Pancreas (tissue), 10 donors: ENCODE results near the gene CHPF. TPM values are rescaled to one million over a fixed set of nuclear protein-coding genes. Genes with fewer than 3 reads are reported as not detected.

Source experiments
- ATAC-seq, 4 donors: fragments of 200-7000 bp; cut with Tn5 transposase; one replicate each; pipeline versions ENCODE4 v1.8.0 to v1.9.1; 2020; ENCODE audit warnings: mild to moderate bottlenecking in 4 of 4, moderate library complexity in 4 of 4
- DNase-seq, 6 donors: peaks; one replicate each; pipeline ENCODE4 v3.0.0-alpha.2; 2020
- FAIRE-seq: peaks from 2 replicates; lab custom pipeline; 2012; peaks lifted over from hg19 to GRCh38; lab: Jason Lieb, UNC
- H3K27ac ChIP-seq, 4 donors: fragments of 200-600 bp; sonication (generic); 1 replicate in 3 of 4; 2 replicates in 1 of 4; pipeline versions ENCODE4 v1.5.0 to v1.8.0; 2020
- H3K27me3 ChIP-seq, 4 donors: fragments of 200-600 bp; one replicate each; pipeline ENCODE4 v1.8.0; 2021
- H3K36me3 ChIP-seq, 3 donors: fragments of 200-600 bp; sonication (generic) in 1 of 3; one replicate each; pipeline versions ENCODE4 v1.5.0 to v1.8.0; 2020 to 2021
- H3K4me1 ChIP-seq, 3 donors: fragments of 200-600 bp; one replicate each; pipeline ENCODE4 v1.8.0; 2021
- H3K4me3 ChIP-seq, 4 donors: fragments of 200-600 bp; sonication (generic) in 2 of 4; one replicate each; pipeline versions ENCODE4 v1.5.0 to v1.8.0; 2020 to 2021
- H3K9me3 ChIP-seq, 4 donors: fragments of 200-600 bp; one replicate each; pipeline ENCODE4 v1.8.0; 2021
- CTCF ChIP-seq, 4 donors: fragments of 200-600 bp; sonication (generic) in 3 of 4; IDR thresholded peaks; one replicate each; pipeline versions ENCODE4 v1.5.0 to v1.8.0; 2021; ENCODE audit warnings: antibody characterized with exemption in 4 of 4
- WGBS, 2 donors: extraction: QIAGEN DNeasy Blood & Tissue Kit; methylation state at CpG; one replicate each; pipeline ENCODE4 v1.1.7; 2013; 5-methylcytosine and 5-hydroxymethylcytosine counted together
- intact Hi-C, 3 donors: fragments of 100-400 bp; cut with DNase I; formaldehyde crosslinking; loops; one replicate each; pipeline versions ENCODE4 v1.11.1 to v1.14.2; 2022
- polyA plus RNA-seq, 2 donors: library from polyadenylated mRNA; stranded (reverse); fragments of 200-250 nt; gene quantifications; one replicate each; pipeline ENCODE4 v1.2.3, GENCODE V29; 2013
- total RNA-seq, 6 donors: library from RNA; stranded (reverse); fragmentation: NEBNext Ultra II Directional in 4 of 6; extraction: Animal tissue kit (Norgen Biotek cat#: 25700) in 4 of 6; gene quantifications; one replicate each; pipeline versions ENCODE4 v1.2.1 to v1.2.4, GENCODE V29; 2021 to 2023
- donor health status: healthy with polysubstance abuse.
- donor health status: DM: no; HTN: no; CAD: no; lungs with moderate emphysema.
- donor health status: DM: no; HTN: no; CAD: no.
- donor health status: control.
- donor health status: control.
- donor health status: Bipolar disorder and iron deficiency.
- donor health status: DM: yes; HTN: yes; CAD: no.
- donor health status: DM: no; HTN: no; CAD: no.
- donor health status: DM: no; HTN: no; CAD: no.
- donor health status: DM: yes; HTN: yes; CAD: no.

The CHPF gene
- total and polyA plus RNA-seq, 8 donors = 55.1 to 105 (median 68.5) TPM

- no peak overlapping the region for H3K4me3 ChIP-seq
- WGBS, 2 donors = 83 to 90% methylated on average over 17 of the region's 17 CpGs
- no peaks in the 10 kb centered on the region for H3K27me3 ChIP-seq
- no peak for TF ChIP-seq CTCF (IDR thresholded peaks at IDR 0.05)
- ATAC-seq (no peak), FAIRE-seq (no peak), DNase-seq (peak in 1 of 6 donors; percentile 60)
- peaks cover 0 to 23% (median 0%) of the 10 kb centered on the region in 3 donors for H3K36me3 ChIP-seq
- peaks cover 0 to 4% (median 0%) of the 10 kb centered on the region in 3 donors for H3K4me1 ChIP-seq
- no peaks in the 10 kb centered on the region for H3K9me3 ChIP-seq
- no peak overlapping the region for H3K27ac ChIP-seq
- intact Hi-C loops = no loop called here
Measured at GRCh38 chr2:219506802-219507526, 36.6 kb downstream of the CHPF start.

GRCh38 chr2:219506153-219506801 lies 37.3 kb downstream of the CHPF start:
- Histone ChIP-seq H3K4me3 (no peak overlapping the region), H3K27me3 (no peaks in the 10 kb centered on the region), H3K27ac (no peak overlapping the region), H3K9me3 (no peaks in the 10 kb centered on the region), H3K36me3 (peaks cover 0 to 23% (median 0%) of the 10 kb centered on the region in 3 donors), H3K4me1 (peaks cover 0 to 4% (median 0%) of the 10 kb centered on the region in 3 donors)
- 84 to 85% methylated on average over 23 of the region's 23 CpGs for WGBS, 2 donors
- FAIRE-seq = no peak
- ATAC-seq = no peak
- TF ChIP-seq CTCF (IDR thresholded peaks at IDR 0.05) = no peak
- peak in 2 of 6 donors; percentile 52 to 58 for DNase-seq
- intact Hi-C loops = no loop called here

GRCh38 chr2:219505585-219505984 lies 38.0 kb downstream of the CHPF start:
- peaks cover 0 to 4% (median 0%) of the 10 kb centered on the region in 3 donors for H3K4me1 ChIP-seq
- H3K36me3 ChIP-seq = peaks cover 0 to 23% (median 0%) of the 10 kb centered on the region in 3 donors
- no peak overlapping the region for H3K4me3 ChIP-seq
- intact Hi-C loops = no loop called here
- 88 to 91% methylated on average over 9 of the region's 9 CpGs for WGBS, 2 donors
- no peaks in the 10 kb centered on the region for H3K27me3 ChIP-seq
- H3K9me3 ChIP-seq = no peaks in the 10 kb centered on the region
- TF ChIP-seq CTCF (IDR thresholded peaks at IDR 0.05) = no peak
- ATAC-seq = no peak
- H3K27ac ChIP-seq = no peak overlapping the region
- DNase-seq = no peak
- no peak for FAIRE-seq

- intact Hi-C loops = no loop called here
- peaks cover 0 to 23% (median 0%) of the 10 kb centered on the region in 3 donors for H3K36me3 ChIP-seq
Measured at GRCh38 chr2:219502618-219503017, 41.0 kb downstream of the CHPF start.

More at GRCh38 chr2:219502618-219503017, 41.0 kb downstream of the CHPF start:
- peak in 1 of 6 donors; percentile 7 for DNase-seq
- Histone ChIP-seq H3K27me3 (no peaks in the 10 kb centered on the region), H3K27ac (no peak overlapping the region), H3K9me3 (no peaks in the 10 kb centered on the region), H3K4me3 (no peak overlapping the region), H3K4me1 (peaks cover 0 to 10% (median 4%) of the 10 kb centered on the region in 3 donors)
- FAIRE-seq = no peak
- ATAC-seq = no peak
- TF ChIP-seq CTCF (IDR thresholded peaks at IDR 0.05) = no peak
